Osteoblast (primary cell): ENCODE measurements around the gene ZSCAN25. TPM values are rescaled to one million over a fixed set of nuclear protein-coding genes. Genes with fewer than 3 reads are reported as not detected.

Source experiments
- DNase-seq: peaks from one replicate; pipeline ENCODE4 v3.0.0; 2011; ENCODE audit warnings: low spot score, mixed read lengths; ENCODE audit not compliant: insufficient read length; ENCODE audit errors: missing footprints
- H2AFZ ChIP-seq: 2 replicates; pipeline ENCODE4 v1.6.0; 2011; ENCODE audit warnings: mild to moderate bottlenecking, low read length
- H3K27ac ChIP-seq: 2 replicates; pipeline ENCODE4 v1.5.1; 2011; ENCODE audit warnings: mild to moderate bottlenecking, low read depth, low read length, moderate library complexity
- H3K27me3 ChIP-seq: 2 replicates; pipeline ENCODE4 v1.6.0; 2012; ENCODE audit warnings: mild to moderate bottlenecking, control low read depth, inconsistent platforms, low read length, moderate library complexity; ENCODE audit not compliant: insufficient read depth
- H3K36me3 ChIP-seq: 2 replicates; pipeline ENCODE4 v1.5.1; 2011; ENCODE audit warnings: mild to moderate bottlenecking, low read length, control low read depth, moderate library complexity; ENCODE audit not compliant: insufficient read depth
- H3K4me1 ChIP-seq: 2 replicates; pipeline ENCODE4 v1.5.1; 2011; ENCODE audit warnings: mild to moderate bottlenecking, low read length, control low read depth, moderate library complexity; ENCODE audit not compliant: insufficient read depth
- H3K4me2 ChIP-seq: 2 replicates; pipeline ENCODE4 v1.6.0; 2011; ENCODE audit warnings: mild to moderate bottlenecking, low read length; ENCODE audit not compliant: insufficient read depth
- H3K4me3 ChIP-seq: fragments of 200-600 bp; sonication (generic); 3 replicates; pipeline ENCODE4 v1.5.1; 2012; ENCODE audit warnings: mild to moderate bottlenecking, low read length, inconsistent platforms; ENCODE audit not compliant: insufficient read depth
- H3K79me2 ChIP-seq: 2 replicates; pipeline ENCODE4 v1.6.0; 2012; ENCODE audit warnings: mild to moderate bottlenecking, low read length, control low read depth, inconsistent platforms; ENCODE audit not compliant: insufficient read depth
- H3K9me3 ChIP-seq: 2 replicates; pipeline ENCODE4 v1.5.1; 2011; ENCODE audit warnings: low read depth, low read length, control low read depth
- H4K20me1 ChIP-seq: 2 replicates; pipeline ENCODE4 v1.6.0; 2012; ENCODE audit warnings: mild to moderate bottlenecking, low read length, control low read depth; ENCODE audit not compliant: insufficient read depth
- CTCF ChIP-seq: IDR thresholded peaks from 2 replicates; pipeline ENCODE4 v1.5.1; 2011; ENCODE audit warnings: mild to moderate bottlenecking, low read depth, low read length, moderate library complexity; ENCODE audit errors: extremely low read depth
- total RNA-seq: library from RNA; depleted of rRNA; stranded (reverse); fragments of >200 nt; gene quantifications from 2 replicates; pipeline ENCODE4 v1.2.3, GENCODE V29; 2012

Gene ZSCAN25
- total RNA-seq, 1 donor: 11.9 TPM

- H4K20me1 ChIP-seq: no peaks in the 10 kb centered on the region
- H3K4me1 ChIP-seq: no peaks in the 10 kb centered on the region
- H3K9me3 ChIP-seq: no peaks in the 10 kb centered on the region
- H3K27ac ChIP-seq: no peak within 1 kb of the TSS
- no peak within 1 kb of the TSS for H3K4me3 ChIP-seq
- no peak within 1 kb of the TSS for H2AFZ ChIP-seq
- DNase-seq: no peak
- H3K4me2 ChIP-seq: no peak within 1 kb of the TSS
- TF ChIP-seq CTCF: no peak
- no peaks in the 10 kb centered on the region for H3K27me3 ChIP-seq
- no peaks in the 10 kb centered on the region for H3K36me3 ChIP-seq
- no peaks in the 10 kb centered on the region for H3K79me2 ChIP-seq
These were observed 62.9 kb downstream of the ZSCAN25 start, which contains the start of gene CYP3A5 for GRCh38 chr7:99679400-99680191. TSS of gene CYP3A5 (minus strand) at chr7:99679996. CDS start at chr7:99679896, 100 bp downstream.

Other genes with a start within 250 kb of the ZSCAN25 start
- gene ARPC1B, start 242.2 kb upstream of the ZSCAN25 start, total RNA-seq: 248 and 273 TPM in 2 replicates
- gene PDAP1, start 208.3 kb upstream of the ZSCAN25 start, total RNA-seq: 33.0 and 33.7 TPM in 2 replicates
- 122 and 124 TPM in 2 replicates for gene BUD31, start 208.0 kb upstream of the ZSCAN25 start, total RNA-seq
- gene PTCD1, start 178.1 kb upstream of the ZSCAN25 start, total RNA-seq: 5.3 and 7.6 TPM in 2 replicates
- 80.2 and 101 TPM in 2 replicates for gene CPSF4, start 178.0 kb upstream of the ZSCAN25 start, total RNA-seq
- gene ATP5MF, start 150.8 kb upstream of the ZSCAN25 start, total RNA-seq: 330 and 342 TPM in 2 replicates
- gene ZNF789, start 144.1 kb upstream of the ZSCAN25 start, total RNA-seq: 5.0 and 6.9 TPM in 2 replicates
- gene ZNF394, start 116.7 kb upstream of the ZSCAN25 start, total RNA-seq: 32.1 and 34.7 TPM in 2 replicates
- gene ZKSCAN5, start 112.3 kb upstream of the ZSCAN25 start, total RNA-seq: 12.3 and 12.7 TPM in 2 replicates
- gene FAM200A, start 64.8 kb upstream of the ZSCAN25 start, total RNA-seq: 7.6 and 8.5 TPM in 2 replicates
- 75.1 and 76.7 TPM in 2 replicates for gene ZNF655, start 58.3 kb upstream of the ZSCAN25 start, total RNA-seq
- 0.29 and 0.72 TPM in 2 replicates for gene TMEM225B, start 18.7 kb upstream of the ZSCAN25 start, total RNA-seq
- gene CYP3A5, start 63.0 kb downstream of the ZSCAN25 start, total RNA-seq: under 0.01 TPM in 2 replicates
- gene CYP3A7, start 118.2 kb downstream of the ZSCAN25 start, total RNA-seq: not detected in 2 replicates
- gene CYP3A4, start 167.2 kb downstream of the ZSCAN25 start, total RNA-seq: not detected in 2 replicates
- gene CYP3A43, start 211.1 kb downstream of the ZSCAN25 start, total RNA-seq: not detected in 2 replicates